ENCODE data around the gene NFYC.
A peak's percentile ranks its signal among the peaks of the same experiment; 100 is the strongest.
"Not testable (repeated sequence)": the region's sequence is repeated elsewhere in the genome, so short reads cannot be mapped to it uniquely, and the experiment has no call there.

Gene NFYC

GRCh38 chr1:40665335-40666171, 26.0 kb upstream of the NFYC start, which contains the start of gene RIMS3:
RIMS3 (minus strand) TSS chr1:40665682; CDS start chr1:40641925, 23,757 bp downstream.
- DNase-seq (ENCODE audit: low read depth, low spot score), result peak; percentile 74

GRCh38 chr1:40668769-40669525, 22.6 kb upstream of the NFYC start:
- DNase-seq (ENCODE audit: low read depth, low spot score), result peak; percentile 81

GRCh38 chr1:40673452-40673851, 18.1 kb upstream of the NFYC start:
- DNase-seq (ENCODE audit: low read depth, low spot score), result no peak

DNA sequence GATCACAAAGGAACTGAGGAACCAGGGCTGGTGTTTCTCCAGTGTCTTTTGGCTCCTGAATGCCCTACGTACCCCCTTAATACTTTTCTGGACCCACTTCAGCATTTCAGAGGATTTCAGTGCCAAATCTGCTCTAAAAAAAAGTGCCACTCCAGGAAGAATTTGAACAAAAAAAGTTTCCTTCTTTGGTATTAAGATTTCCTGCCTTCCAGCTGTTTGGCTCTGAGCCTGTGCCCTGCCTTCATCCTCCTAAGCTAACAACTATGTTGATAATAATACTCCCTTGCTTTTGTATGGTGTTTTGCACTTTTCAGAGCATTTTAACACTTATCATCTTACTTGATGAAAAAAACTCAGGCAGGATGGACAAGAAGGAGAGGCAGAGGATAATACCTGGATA, 15.0 kb upstream of the NFYC start:
- no peak for DNase-seq (ENCODE audit: low read depth, low spot score)

DNA sequence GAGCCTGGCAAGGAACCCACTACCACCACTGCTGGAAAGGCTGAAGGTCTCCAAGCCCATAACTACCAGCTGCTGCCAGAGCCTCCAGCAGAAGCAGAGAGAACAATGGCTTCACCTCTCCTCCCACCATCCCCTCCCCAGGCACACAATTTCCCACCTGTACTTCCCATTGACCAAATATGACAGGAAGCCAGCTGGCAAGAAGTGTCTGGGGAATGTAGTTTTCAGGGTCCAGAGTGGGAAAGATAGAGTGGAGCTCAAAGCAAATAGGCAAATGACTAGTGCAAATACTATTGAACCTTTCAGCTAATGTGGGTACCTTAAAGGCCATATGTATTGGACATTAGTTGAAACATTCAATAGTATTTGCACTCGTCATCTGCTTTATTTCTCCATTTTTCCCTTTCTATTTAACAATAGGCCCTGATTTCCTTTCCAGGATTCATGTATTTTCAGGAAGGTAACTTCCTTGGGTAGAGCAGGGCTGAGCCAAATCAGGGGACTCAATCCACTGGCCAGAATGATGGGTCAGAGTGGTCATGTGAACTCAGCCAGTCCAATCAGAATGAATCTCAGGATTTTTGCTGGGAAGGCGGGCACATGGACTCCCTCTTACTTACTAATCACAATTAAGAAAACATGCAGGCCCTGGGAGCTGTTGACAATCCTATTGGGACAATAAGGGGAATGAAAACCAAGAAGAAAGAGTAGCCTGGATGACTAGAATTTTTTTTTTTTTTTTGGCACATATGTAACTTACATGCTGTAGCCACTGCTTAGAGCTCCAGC, 12.1 kb upstream of the NFYC start:
- DNase-seq (ENCODE audit: low read depth, low spot score), result no peak

DNA sequence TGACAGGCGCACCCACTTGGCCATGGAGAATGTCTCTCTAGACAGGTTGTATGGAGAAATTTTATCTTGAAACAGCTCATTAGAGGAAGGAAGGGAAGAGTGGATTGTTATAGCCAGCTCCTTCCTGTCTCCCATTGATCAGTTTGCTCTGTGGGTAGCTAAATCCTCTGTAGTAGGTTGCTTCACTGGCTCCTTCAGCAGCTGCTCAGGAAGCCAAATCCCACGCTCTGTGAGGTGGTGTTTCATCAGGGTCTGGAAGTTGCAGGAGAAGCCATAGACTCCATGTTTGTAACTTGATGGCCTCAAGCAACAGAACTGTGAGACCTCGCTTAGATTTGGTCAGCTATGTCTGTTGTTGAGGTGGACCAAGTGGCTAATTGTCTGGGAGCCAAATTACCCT, 6.8 kb upstream of the NFYC start:
- no peak for DNase-seq (ENCODE audit: low read depth, low spot score)

GRCh38 chr1:40687059-40687458, 4.4 kb upstream of the NFYC start:
- DNase-seq (ENCODE audit: low read depth, low spot score), result no peak

DNA sequence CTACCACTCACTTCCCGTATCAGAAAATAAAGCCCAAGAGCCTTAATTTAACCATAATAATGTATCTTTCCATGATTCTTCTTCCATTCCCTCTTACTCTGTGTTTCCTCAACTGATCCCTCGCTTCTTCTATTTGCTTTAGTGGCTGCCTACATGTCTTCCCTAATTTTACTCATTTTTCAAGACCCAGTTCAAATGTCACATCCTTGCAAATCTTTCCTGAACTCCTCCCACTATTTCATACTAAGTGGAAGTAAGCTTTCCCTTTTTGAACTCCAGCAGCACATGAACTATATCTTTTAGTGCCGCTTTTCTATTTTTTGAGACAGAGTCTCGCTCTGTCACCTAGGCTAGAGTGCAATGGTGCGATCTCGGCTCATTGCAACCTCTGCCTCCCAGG, 3.8 kb upstream of the NFYC start:
- no peak for DNase-seq (ENCODE audit: low read depth, low spot score)

DNA sequence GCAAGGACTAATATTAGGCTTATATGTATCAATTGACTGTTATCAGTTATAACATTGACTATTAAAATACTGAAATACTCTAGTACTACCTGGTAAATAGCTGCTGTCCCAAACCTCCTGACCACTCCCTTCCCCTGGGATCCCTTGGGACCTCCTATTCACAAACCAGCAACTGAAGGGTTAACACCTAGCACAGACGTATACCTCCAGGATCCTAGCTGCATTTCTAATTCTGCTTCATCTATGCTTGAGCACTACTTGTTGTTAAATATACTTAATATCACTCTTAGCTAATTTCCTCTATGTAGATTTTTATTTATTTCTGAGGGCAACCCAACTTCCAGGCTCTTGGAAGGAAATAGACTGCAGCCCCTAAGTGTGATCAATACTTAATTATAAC, 1.8 kb upstream of the NFYC start:
- no peak for DNase-seq (ENCODE audit: low read depth, low spot score)

- DNase-seq (ENCODE audit: low read depth, low spot score), result no peak
These were observed 550 bp upstream of the NFYC start for GRCh38 chr1:40690771-40691537.

GRCh38 chr1:40692429-40692895, 958 bp downstream of the NFYC start:
- peak; percentile 56 for DNase-seq (ENCODE audit: low read depth, low spot score)

- no peak for DNase-seq (ENCODE audit: low read depth, low spot score)
These were observed 1.9 kb downstream of the NFYC start for GRCh38 chr1:40693425-40693824.

DNA sequence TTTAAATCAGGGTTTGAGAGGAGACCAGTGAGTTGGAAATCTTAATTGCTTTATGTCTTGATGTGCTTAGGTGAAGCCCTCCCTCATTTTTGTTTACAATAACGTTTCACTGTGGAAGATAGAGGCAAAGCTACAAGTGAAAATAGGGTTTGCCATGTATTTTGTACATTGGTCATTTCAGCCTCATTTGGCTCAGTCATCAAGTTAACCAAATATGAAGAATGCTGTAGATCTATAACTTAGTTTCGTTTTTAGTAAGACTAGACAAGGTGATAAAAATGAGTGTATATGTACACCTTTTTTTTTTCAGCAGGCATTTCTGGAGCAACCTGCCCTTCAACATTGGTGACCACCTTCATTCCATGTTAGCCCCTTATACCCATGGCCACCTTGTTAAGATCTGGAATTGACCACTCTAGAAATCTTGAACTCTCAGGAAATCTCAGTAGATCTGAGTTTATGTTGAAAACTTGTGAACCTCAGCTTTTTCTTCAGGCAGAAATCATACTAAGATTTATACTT, 2.9 kb downstream of the NFYC start:
- no peak for DNase-seq (ENCODE audit: low read depth, low spot score)

DNA sequence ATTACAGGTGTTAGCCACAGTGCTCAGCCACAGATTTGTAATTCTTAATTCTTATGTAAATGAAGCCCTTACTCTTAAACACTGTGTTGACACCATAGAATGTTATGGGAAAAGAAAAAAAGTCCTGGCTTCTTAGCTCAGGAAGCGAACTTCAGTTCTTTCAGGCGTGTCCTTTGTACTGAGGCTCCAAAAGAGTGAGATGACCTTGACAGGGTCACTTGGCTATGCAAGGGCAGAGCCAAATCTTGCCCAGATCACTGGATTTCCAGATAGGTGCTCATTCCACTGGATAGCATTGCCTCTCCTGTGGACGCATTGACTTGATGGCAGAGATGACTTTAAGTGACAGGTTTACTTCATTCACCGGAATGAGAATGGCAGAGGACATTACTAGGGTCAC, 4.8 kb downstream of the NFYC start:
- no peak for DNase-seq (ENCODE audit: low read depth, low spot score)

- DNase-seq (ENCODE audit: low read depth, low spot score), result no peak
These were observed 5.9 kb downstream of the NFYC start for GRCh38 chr1:40697436-40697835.

DNA sequence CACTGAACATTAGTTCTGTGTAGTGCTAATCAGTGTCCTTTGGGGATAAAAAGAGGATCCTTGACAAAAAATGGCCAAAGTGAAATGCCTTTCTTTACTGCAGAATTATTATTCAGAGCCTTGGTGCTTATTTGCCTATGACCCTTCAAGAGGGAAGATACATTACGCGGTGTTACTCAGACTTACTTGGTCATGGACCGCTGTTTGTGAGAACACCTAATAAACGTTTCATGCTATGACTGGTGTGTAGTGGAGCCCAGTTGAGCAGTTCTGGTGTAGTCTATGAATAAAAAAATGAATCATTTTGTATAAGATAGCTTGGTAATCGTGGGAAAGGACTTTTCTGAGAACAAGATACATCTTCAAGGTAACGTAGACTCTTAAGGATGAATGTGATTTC, 8.3 kb downstream of the NFYC start:
- no peak for DNase-seq (ENCODE audit: low read depth, low spot score)

- no peak for DNase-seq (ENCODE audit: low read depth, low spot score)
These were observed 10.2 kb downstream of the NFYC start for GRCh38 chr1:40701684-40702083.

- not testable (repeated sequence) for DNase-seq (ENCODE audit: low read depth, low spot score)
These were observed 11.3 kb downstream of the NFYC start for GRCh38 chr1:40702810-40703209.

GRCh38 chr1:40703316-40703715, 11.8 kb downstream of the NFYC start:
- DNase-seq (ENCODE audit: low read depth, low spot score), result peak; percentile 73

- no peak for DNase-seq (ENCODE audit: low read depth, low spot score)
These were observed 13.6 kb downstream of the NFYC start for GRCh38 chr1:40704817-40705733.

Measured in astrocyte of the hippocampus (primary cell).